ENCODE measurements around the gene TMEM223. TPM values are rescaled to one million over a fixed set of nuclear protein-coding genes. Genes with fewer than 3 reads are reported as not detected.
A peak's percentile ranks its signal among the peaks of the same experiment; 100 is the strongest.

Gene TMEM223
- total RNA-seq, 4 donors from 2014 or later: 12.9 to 41.4 (median 21.0) TPM

- no peak overlapping the region for H3K4me3 ChIP-seq (ENCODE audit: low read depth, poor library complexity, severe bottlenecking)
- intact Hi-C loops (cut with DNase I; ENCODE audit: low total_unique reads): no loop called here
- TF ChIP-seq CTCF (IDR thresholded peaks at IDR 0.05) (no peak), POLR2A (IDR thresholded peaks at IDR 0.05) (no peak)
- WGBS, 2 donors: 80 to 83% methylated on average over 2 of the region's 2 CpGs
- DNase-seq (ENCODE audit: low spot score in 2 of 2): no peak
Observed at GRCh38 chr11:62811659-62812058, 19.9 kb upstream of the TMEM223 start.

GRCh38 chr11:62810748-62811147 lies 18.9 kb upstream of the TMEM223 start:
- no peak for TF ChIP-seq POLR2A (IDR thresholded peaks at IDR 0.05)
- TF ChIP-seq CTCF (IDR thresholded peaks at IDR 0.05): no peak
- intact Hi-C loops (cut with DNase I; ENCODE audit: low total_unique reads): no loop called here
- DNase-seq (ENCODE audit: low spot score in 2 of 2): no peak
- WGBS, 2 donors: 24 to 29% methylated on average over 1 of the region's 1 CpG
- no peak overlapping the region for H3K4me3 ChIP-seq (ENCODE audit: low read depth, poor library complexity, severe bottlenecking)

GRCh38 chr11:62806611-62807121 lies 14.9 kb upstream of the TMEM223 start:
- TF ChIP-seq CTCF (IDR thresholded peaks at IDR 0.05) (no peak), POLR2A (IDR thresholded peaks at IDR 0.05) (no peak)
- intact Hi-C loops (cut with DNase I; ENCODE audit: low total_unique reads): no loop called here
- WGBS, 2 donors: 49 to 60% methylated on average over 5 of the region's 5 CpGs
- no peak overlapping the region for H3K4me3 ChIP-seq (ENCODE audit: low read depth, poor library complexity, severe bottlenecking)
- DNase-seq (ENCODE audit: low spot score in 2 of 2): peak in 1 of 2 donors; percentile 49

- TF ChIP-seq CTCF (IDR thresholded peaks at IDR 0.05): no peak
- TF ChIP-seq POLR2A (IDR thresholded peaks at IDR 0.05): no peak
- peak overlapping the region; percentile 42 for H3K4me3 ChIP-seq (ENCODE audit: low read depth, poor library complexity, severe bottlenecking)
- intact Hi-C loops (cut with DNase I; ENCODE audit: low total_unique reads): no loop called here
- DNase-seq (ENCODE audit: low spot score in 2 of 2): no peak
- WGBS, 2 donors: 24 to 26% methylated on average over 12 of the region's 12 CpGs
Observed at GRCh38 chr11:62805961-62806441, 14.2 kb upstream of the TMEM223 start.

- DNase-seq (ENCODE audit: low spot score in 2 of 2): peak; percentile 92 to 99
- 0 to 1% methylated on average over 26 to 45 of the region's 77 CpGs for WGBS, 2 donors
- intact Hi-C loops (cut with DNase I; ENCODE audit: low total_unique reads): no loop called here
- no peak for TF ChIP-seq CTCF (IDR thresholded peaks at IDR 0.05)
- peak in 1 of 2 donors; percentile 96 for TF ChIP-seq POLR2A (IDR thresholded peaks at IDR 0.05)
- H3K4me3 ChIP-seq (ENCODE audit: low read depth, poor library complexity, severe bottlenecking): peak within 1 kb of the TSS; percentile 97
Observed at GRCh38 chr11:62805076-62805892, 13.5 kb upstream of the TMEM223 start, which contains the start of gene NXF1. Gene NXF1, minus strand, starts transcription at chr11:62805440. Its CDS starts 84 bp downstream, at chr11:62805356.
